COLO668 (cell line): ENCODE measurements around the gene ZNF70.
"Not testable (repeated sequence)": the region's sequence is repeated elsewhere in the genome, so short reads cannot be mapped to it uniquely, and the experiment has no call there.

Source experiments
- DNase-seq: peaks from one replicate; lab custom pipeline; 2025; ENCODE audit not compliant: unreplicated experiment; lab: John Stamatoyannopoulos, UW

The ZNF70 gene

DNA sequence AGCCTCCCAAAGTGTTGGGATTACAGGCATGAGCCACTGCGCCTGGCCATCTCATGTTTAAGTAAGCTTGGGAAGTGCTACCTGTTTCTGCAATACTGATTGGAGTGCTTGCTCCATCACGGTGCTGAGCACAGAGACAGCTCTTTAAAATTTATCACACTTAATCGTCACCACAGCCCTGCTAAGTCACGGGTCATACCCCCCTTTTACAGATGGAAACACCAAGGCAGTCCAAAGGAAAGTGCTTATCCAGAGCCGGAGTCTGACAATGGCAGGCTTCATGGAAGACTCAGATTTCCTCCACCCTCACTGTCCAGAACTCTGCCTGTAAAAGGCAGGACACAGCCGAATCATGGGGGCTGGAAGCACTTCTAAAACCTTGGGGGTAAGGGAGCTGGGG, 9.1 kb upstream of the ZNF70 start:
- no peak for DNase-seq

DNA sequence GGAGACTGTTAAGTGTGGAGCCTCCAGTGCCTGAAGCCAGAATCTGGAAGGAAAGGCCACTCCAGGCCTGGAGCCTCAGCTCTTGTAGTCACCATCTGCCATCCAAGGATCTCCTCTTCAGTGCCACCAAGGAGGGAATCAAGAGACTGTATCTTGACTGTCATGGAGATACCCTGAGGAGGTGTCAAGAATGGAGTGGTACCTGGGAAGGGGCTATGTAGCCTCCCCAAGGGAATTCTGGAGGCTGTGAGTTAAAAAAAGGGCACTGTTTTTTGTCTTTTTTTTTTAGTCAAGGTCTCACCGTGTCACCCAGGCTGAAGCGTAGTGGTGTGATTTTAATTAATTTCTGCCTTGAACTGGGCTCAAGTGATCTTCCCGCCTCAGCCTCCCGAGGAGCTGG, 8.7 kb upstream of the ZNF70 start:
- no peak for DNase-seq

DNA sequence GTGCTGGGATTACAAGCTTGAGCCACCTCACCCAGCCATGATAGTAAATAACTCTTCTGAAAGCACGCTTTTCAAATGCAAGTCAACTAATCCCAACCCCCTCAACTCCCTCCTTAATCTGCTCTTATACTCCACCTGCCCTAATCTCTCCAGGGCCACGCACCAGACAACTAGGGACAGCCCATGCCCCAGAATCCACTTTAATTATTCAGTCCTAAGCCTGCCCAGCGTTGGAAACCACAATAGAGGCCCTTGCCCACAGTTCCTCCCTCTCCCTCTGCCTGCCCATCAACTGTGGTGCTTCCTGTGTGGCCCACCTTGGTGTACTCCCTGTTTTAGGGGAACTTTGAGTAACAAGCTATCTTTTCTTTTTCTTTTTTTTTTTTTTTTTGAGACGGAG, 6.0 kb upstream of the ZNF70 start:
- DNase-seq: no peak

DNA sequence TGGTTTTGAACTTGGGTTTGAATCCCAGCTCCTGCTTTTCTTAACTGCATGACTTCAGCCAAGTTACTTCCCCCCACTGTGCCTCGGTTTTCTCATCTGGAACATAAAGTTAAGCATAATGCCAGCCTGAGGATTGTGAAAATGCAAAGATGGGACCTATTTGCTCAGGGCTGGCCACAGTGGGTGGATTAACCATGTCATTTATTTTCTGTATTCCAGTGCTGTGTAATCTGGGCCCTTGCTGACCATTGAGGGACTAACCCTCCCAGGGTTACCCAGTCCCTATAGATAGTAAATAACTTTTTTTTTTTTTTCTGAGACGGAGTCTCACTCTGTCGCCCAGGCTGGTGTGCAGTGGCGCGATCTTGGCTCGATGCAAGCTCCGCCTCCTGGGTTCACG, 4.8 kb upstream of the ZNF70 start:
- no peak for DNase-seq

DNA sequence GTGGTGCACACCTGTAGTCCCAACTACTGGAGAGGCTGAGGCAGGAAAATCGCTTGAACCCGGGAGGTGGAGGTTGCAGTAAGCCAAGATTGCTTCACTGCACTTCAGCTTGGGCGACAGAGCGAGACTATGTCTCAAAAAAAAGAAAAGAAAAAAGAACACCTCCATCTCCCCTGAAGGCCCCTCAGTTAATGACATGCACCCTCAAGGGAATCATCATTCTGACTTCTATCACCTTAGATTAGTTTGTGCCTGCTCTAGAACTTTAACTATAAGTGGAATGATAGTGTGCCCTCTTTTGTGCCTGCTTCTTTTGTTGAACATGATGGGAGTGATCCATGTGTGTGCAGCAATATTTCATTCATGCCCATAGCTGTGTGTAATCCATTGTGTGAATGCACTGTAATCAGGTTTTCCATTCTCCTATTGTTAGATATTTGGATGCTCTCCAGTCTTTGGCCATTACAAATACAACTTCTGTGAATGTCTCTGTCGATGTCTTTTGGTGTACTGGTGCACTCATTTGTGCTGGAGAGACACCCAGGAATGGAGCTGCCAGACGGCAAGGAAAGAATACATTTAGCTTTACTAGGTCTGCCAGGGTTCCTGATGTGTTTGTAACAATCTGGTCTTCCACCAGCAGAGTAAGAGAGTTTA, 4.2 kb upstream of the ZNF70 start:
- DNase-seq: no peak

DNA sequence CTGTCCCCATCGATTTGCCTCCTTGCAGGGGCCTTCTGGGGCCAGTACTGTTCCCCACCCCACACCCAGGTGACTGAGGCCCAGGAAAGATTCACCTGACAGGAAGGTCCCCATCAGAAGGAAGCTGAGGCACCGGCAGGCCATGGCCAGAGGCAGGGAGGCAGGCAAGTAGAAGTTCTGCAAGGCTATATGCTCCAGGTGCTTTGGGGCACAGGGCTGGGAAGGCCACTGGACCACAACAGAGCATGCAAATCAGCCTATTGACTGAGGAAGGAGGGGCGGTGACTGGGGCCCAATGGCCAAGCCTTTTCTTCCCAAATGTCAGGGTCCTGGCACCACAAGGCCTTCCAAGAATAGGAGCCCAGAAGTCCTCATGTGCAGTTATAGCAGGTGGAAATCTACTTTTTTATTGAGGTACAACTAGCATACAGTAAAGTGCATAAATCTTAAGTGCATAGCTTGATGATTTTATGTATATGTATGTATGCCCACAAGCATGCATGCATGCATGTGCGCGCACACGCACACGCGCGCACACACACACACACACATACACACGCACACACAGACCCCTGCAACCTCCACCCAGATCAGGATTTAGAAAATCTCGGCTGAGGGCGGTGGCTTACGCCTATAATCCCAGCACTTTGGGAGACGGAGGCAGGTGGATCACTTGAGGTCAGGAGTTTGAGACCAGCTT, 3.5 kb upstream of the ZNF70 start, which contains the start of gene VPREB3:
Gene VPREB3, minus strand, starts transcription at position 206 of the 700 bp plus-strand sequence. Its CDS starts 62 bp downstream, at position 144.
- no peak for DNase-seq

DNA sequence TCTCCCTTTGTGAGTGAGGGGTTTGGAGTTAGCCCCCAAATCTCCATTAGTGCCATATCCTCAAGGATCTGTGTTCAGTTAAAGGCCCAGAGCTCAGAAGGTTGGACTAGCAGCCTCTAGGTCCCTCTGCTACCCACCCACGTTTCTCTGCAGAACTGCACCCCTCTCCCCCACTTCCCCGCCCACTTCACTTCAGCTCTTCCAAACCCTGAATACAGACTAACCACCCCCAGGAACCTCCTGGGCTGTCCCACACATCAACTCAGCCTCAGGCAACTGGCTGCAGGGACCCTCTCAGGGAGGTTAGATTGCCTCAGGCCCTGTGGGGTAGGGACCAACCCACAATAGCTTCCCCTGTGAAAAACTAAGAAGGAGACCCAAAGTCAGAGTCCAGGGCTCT, 2.5 kb upstream of the ZNF70 start:
- no peak for DNase-seq

DNA sequence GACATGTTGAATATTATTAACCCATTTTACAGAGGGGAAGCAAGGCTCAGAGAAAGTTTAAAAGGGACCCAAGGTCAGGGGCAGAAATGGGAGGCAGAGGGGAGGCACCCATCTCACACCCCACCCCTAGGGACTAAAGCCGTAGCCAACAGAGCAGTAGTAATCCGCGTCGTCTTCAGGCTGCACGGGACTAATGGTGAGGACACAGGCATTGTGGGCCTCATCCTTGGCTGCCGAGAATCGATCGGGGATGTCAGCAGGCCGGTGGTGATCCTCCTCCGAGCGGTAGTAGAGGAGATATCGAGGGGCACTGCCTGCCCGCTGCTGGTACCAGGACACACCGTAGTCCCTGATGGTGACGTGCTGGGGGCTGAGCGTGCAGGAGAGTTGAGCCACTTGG, 1.8 kb upstream of the ZNF70 start:
- no peak for DNase-seq

DNA sequence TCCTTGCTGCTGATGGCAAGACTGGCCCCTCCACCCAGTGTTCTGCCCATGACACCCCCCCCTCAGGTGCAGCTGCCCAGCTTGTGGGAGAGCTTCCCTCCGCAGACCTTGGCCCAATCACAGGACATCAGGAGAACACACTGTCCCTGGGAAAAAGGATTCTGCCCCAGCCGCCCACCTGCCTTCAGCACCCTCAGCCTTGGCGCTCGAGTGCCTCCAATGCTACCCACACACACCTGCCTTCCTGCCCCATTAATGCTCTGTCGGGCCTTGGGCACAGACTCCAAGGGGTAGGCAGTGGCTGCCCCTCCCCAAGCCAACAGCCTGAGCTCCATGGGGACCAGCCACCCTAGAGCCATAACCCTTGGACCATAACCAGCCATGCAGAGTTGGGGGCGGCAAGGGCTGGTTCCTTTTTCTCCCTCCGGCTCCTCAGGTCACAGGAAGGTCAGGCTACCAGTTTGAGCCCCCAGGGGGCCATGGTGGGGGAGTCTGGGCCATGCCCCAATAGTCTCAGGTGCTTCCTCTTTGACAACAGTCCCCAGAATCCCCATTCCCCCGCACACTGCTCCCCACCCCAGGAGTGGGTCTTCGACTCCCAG, 1.3 kb upstream of the ZNF70 start:
- DNase-seq: peak; percentile 23

DNA sequence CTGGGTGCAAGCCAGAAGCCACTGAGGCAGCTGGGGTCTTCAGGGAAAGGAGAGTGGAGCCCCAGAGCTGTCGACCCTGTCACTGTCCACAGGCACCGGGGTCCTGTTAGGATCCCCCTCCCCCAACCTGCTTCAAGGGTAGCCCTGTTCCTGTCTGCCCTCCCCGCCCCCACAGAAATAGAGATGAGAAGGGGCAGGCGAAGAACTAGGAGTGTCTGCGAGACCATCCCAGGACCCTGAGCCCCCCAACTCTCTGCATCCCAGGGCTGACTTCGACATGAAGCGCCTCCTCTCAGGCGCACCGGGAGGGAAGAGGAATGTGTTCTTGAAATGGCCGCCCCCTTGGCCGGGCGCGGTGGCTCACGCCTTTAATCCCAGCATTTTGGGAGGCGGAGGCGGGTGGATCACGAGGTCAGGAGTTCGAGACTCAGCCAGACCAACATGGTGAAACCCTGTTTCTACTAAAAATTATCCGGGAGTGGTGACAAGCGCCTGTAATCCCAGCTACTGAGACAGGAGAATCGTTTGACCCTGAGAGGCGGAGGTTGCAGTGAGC, 607 bp upstream of the ZNF70 start:
- peak; percentile 38 for DNase-seq

DNA sequence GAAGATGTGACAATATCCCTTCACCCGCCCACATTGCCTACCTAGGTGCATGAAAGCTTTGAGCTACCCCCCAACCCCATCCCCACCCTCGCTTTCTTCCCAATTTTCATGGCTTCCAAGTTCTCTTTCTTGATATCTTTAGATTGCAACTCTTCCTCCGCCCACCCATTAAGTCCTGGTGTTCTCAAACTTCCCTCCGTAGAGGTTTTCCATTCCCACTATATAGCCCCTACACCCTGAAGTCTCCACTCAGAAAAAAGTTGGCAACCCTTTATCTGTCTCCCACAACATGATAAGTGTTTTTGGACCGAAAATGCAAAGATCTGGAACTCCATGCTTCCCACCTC, 572 bp downstream of the ZNF70 start:
- DNase-seq: no peak

DNA sequence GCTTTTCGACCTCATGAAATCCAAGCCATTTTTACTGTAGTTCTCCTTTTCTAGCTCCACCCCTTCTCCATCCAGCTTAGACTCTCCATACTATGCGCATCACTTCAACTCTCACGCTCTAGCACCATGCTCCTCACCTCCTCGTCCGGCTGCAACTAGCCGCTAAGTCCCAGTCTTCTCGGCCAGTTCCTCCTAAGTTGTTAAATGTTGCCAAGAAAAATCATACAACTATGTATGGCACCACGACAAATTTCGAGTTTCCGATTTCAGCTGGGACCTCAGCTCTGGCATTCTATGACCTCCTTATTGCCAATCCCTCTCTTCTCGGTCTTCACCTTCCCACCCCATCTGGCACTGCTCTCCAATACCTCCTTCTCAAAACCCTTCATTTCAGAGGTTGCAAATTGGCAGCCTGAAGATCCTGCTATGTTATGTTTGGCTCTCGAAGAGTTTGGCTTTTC, 1.0 kb downstream of the ZNF70 start:
- no peak for DNase-seq

DNA sequence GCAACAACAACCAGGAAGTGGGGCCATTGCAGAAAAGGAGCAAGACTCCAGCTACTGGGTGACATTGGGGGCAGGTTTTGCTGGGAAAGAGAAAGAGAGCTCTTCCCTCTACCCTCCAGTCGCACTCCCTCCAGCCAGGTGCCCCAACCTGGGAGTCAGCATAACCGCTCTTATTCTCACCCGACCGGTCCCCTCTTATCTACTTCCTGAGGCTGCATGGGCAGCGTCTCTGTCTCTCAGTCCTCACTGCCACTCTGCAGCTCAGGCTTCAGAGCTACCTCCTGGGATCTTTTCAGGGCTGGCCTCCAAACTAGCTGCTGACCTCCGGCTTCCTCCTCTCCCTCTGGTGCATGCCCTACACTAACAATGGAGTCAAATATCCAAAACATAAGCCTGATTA, 5.1 kb downstream of the ZNF70 start:
- DNase-seq: no peak

DNA sequence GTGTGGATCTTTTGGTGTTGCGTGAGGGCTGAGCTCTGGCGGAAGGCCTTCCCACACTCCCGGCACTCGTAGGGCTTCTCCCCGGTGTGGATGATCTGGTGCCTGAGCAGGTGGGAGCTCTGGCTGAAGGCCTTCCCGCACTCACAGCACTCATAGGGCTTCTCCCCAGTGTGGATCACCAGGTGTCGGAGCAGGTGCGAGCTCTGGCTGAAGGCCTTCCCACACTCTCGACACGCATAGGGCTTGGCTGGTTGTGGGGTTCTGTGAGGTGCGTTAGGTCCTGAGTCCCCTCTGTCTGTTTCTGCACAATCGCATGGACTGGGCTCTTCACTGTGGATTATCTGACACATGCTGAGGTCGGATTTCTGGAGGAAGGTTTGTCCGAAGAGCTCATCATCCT, 6.4 kb downstream of the ZNF70 start:
- no peak for DNase-seq

DNA sequence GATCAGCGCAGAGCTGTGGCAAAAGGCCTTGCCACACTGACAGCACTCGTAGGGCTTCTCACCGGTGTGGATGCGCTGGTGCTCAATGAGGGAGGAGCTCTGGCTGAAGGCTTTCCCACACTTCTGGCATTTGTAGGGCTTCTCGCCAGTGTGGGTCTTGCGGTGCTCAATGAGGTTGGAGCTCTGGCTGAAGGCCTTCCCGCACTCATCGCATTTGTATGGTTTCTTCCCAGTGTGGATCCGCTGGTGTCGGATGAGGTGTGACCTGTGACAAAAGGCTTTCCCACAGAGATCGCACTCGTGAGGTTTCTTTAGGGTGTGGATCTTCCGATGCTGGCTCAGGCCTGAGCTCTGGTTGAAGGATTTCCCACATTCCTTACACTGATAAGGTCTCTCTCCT, 6.9 kb downstream of the ZNF70 start:
- DNase-seq: no peak

DNA sequence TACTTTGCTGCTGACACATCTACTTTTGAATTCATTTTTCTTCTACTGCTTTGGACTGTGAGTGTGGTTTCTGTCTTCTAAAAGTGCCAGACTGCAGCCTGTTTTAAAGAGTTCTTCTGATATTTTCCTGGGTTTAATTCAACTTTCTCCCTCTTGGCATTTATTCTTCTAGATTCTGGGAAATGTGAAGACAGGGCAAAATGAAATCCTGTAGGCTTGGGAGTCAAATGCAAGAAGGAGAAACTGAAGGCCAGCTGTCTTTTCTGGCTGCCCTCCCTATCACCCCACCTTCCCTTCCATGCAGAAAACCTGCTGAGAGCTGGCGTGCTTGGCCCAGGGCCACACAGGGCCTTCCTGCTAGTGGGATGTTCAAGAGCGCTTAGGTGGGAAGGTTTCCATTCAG, 7.6 kb downstream of the ZNF70 start:
- DNase-seq: no peak

DNA sequence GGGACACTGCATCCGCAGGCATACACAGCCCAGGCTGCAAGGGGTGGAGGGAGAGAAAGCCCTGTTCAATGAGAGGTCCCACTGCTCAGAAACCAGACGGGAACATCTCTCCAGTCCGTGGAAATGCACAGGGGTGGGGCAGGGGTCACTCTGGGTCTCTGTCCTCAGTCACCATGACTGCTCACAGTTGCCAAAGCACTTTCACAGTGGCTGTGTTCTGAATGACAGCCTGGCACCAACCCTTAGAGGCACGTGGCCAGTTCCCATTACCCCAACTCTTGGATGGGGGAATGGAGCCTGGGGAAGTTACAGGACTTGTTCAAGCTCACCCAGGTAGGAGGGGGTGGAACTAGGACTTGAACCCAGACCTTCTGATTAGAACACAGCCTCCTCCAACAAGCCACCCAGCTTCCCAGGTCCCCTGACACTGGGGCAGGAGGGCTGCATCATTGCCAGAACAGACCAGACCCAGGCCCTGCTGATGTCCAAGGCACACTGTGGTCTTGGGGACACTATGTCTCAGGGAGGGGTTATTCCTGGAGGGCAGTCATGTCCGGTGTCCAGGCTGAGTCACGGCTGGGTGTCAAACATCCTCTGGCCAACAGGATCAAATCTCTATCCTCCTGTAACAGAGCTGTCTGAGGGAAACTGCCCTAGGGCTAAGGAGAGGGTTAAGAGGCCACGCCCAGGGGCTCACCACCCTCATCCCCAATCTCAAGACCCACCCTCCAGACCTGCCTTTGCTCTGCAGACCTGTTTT, 8.2 kb downstream of the ZNF70 start:
- no peak for DNase-seq

DNA sequence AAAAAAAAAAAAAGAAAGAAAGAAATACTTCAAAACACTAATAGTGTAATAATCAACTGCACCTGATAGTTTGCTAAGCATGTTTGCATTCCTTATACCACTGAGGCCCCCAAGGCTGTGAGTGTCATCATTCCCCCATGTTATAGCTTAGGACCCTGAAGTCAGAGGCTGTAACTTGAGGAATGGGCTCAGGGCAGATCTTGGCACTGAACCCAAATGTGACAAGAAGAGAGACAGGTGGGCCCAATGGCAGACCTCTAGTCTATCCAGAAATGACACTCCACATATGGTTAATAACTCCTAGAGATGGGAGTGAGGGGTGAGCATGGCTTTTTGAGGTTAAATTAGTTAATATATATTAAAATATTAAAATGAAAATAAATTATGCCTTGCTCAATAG, 13.2 kb downstream of the ZNF70 start:
- no peak for DNase-seq

DNA sequence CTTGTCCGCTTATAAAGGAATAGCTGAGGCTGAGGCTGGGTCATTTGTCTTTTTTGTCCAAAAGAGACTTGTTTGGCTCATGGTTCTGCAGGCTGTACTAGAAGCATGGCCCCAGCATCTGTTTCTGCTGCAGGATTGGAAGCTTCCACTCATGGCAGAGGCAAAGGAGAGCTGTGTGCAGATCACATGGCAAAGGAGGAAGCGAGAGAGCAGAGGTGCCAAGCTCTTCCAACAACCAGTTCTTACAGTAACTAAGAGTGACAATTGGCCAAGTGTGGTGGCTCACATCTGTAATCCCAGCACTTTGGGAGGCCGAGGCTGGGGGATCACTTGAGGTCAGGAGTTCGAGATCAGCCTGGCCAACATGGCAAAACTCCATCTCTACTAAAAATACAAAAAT, 22.8 kb downstream of the ZNF70 start:
- DNase-seq: not testable (repeated sequence)

DNA sequence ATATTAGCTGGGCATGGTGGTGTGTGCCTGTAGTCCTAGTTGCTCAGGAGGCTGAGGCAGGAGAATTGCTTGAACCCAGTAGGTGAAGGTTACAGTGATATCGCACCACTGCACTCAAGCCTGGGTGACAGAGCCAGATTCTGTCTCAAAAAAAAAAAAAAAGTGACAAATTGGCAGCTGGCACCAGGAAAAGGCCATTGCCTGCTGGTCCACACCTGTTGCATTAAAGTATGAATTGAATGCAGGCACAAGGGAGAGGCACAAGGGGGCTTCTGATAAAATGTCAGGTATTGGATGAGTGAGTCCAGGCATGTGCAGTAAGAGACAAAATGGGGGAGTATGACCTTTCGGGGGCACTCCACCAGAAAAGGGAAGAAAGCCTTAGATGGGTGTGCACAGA, 28.2 kb downstream of the ZNF70 start:
- no peak for DNase-seq

DNA sequence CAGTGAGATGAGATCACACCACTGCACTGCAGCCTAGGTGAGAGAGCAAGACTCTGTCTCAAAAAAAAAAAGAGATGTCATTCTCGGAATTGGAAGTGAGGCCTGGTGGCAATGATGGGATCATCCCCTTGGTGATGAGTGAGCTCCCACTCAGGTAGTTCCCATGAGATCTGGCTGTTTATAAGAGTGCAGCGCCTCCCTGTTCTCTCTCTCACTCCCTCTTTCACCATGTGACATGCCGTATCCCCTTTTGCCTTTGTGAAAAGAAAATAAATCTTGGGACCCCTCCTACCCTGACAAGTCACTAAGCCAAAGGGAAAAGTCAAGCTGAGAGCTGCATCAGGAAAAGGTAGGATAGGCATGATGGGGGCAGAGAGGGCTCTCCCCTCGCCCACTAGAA, 28.8 kb downstream of the ZNF70 start:
- no peak for DNase-seq
